Measurements from ENCODE around the gene LARP4B.

The LARP4B gene

DNA sequence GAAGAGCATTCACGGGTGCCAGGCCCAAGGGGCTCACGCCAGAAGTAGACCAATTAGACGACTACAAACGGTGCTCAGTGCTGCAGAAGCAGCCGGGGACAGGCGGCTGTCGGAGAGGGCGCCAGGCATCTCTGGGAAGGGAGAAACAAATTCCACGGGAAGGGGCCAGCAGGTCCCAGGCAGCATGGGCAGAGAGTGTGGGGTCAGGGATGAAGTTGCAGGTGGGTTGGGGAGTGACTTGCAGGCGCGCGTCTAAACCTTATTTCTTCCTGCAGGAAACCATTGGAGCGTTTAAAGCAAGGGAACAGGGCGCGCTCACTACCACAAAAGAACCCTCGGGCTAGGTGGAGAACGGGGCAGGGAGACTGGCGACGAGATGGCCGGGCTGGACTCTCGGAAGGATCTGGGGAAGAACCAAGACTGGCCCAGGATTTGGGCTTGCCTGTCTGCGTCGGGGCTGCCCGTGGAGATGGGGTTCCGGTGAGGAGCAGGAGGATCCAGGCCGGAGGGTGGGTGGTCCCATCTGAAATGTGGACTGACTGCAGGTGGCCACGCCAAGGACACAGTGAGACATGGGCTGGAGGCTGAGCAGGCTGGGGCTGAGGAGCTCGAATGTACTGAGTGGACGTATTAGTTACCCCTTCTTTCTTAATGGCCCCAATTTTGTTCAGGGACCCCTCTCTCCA lies 125.7 kb downstream of the LARP4B start:
- FAIRE-seq, result no peak

DNA sequence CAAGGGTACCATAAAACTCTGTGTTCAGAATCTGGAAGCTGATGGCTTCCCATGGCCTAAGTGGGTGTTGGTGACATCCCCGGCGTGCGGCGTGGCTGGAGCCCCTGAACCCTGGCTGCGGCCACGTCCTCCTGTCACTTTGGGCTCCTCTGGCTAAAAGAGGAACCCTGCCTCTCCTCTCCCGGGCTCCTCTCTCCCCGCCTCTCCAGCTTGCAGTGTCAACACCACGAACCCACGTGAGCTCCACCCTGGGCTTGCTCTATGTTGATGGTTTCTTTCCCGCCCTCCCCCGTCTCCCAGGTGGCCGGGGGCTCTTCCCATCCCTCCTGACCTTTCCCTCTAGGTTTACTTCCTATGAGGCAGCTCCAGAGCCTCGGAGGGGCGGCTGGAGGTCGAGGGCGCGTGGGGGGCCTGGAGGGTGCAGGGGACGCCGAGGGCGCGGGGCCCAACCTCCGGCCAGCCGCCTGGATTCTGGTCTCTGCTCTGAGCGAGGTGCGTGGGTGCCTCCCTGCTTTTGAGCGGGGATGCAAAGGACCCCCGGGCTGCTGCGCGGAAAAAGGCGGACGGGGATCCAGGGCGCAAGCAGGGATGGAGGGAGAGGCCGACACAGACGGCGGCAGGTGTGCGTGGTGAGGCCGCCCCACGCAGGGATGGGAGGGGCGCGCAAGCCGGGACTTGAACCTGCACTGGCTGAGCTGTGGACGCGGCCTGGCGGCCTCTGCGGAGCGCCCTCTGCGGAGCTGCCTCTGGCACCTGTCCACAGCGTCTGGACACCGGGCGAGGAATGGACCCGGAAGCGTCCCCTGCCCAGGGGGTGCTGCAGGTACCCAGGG lies 126.5 kb downstream of the LARP4B start:
- FAIRE-seq, result no peak

DNA sequence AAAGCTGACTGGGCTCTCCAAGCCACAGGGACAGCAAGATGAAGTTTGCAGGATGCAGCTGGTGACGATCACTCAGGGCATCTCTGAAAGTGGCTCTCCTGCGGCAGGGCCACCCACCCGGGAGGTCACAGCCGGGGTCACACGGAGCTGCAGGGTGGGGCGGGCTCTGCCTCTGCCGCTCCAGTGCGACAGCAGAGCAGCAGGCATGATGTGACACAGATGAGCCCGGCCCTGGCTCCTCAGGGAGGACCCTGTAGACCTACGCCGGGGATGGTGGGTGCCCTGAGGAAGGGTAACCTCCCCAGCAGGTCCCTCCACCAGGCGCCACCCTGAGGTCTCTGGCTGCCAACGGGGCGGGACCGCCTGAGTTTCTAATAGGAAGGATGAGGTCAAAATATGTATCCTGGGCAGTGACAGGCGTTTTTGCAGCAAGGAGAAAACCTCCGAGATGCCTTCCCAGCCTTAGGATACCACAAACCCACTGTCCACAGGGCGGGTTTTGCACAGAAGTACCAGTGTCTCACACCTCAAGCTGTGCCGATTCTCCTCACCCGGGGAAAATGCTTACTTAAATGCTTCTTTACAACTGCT lies 127.2 kb downstream of the LARP4B start:
- FAIRE-seq, result no peak

- FAIRE-seq, result no peak
Measured at GRCh38 chr10:803041-803741, 128.3 kb downstream of the LARP4B start.

GRCh38 chr10:802506-802905 lies 129.0 kb downstream of the LARP4B start:
- FAIRE-seq, result no peak

DNA sequence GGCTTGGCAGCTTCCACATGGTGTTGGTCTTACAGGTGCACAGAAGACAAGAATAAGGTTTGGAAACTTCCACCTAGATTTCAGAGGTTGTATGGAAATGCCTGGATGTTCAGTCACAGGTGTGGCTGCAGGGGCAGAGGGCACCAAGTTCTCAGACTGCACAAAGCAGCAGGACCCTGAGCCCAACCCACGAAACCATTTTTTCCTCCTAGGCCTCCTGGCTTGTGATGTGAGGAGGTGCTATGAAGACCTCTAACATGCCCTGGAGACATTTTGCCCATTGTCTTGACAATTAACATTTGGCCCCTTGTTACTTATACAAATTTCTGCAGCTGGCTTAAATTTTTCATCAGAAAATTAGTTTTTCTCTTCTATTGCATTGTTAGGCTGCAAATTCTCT lies 134.3 kb downstream of the LARP4B start:
- FAIRE-seq, result no peak

- FAIRE-seq, result no peak
Measured at GRCh38 chr10:796233-796632, 135.3 kb downstream of the LARP4B start.

- no peak for FAIRE-seq
Measured at GRCh38 chr10:794382-794956, 137.0 kb downstream of the LARP4B start.

GRCh38 chr10:792792-793100 lies 138.8 kb downstream of the LARP4B start:
- no peak for FAIRE-seq

DNA sequence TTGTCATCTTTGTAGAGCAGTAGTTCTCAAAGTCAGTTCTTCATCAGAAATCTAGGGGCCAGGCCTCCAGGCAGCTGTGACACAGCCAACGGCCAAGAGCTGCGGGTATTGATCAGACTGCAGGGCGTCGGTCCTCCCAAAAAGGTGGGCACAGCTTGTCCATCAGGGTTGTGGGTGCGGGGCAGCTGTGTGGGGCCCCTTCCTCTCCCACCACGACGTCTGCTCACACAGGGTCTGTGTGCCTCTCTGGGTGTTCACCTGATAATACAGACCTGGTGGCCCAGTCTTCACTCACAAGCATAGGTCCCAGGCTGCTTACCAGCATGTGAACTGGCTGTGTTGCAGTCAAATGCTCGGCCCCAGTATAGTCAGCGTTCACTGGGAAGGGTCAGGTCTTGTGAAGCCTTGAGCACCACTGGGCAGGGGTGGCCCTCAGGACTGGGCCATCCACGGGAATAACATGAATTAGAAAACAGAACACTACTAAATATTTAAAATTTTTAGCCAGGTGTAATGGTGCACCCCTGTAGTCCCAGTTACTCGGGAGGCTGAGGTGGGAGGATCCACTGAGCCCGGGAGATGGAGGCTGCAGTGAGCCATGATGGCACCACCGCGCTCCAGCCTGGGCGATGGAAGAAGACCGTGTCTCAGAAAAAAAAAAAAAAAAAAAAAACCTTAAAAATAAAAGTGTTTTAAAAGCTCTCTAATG lies 139.3 kb downstream of the LARP4B start:
- no peak for FAIRE-seq

- no peak for FAIRE-seq
Measured at GRCh38 chr10:791639-792038, 139.9 kb downstream of the LARP4B start.

GRCh38 chr10:790821-791551 lies 140.5 kb downstream of the LARP4B start:
- FAIRE-seq, result no peak

GRCh38 chr10:789831-790701 lies 141.4 kb downstream of the LARP4B start:
- FAIRE-seq, result no peak

DNA sequence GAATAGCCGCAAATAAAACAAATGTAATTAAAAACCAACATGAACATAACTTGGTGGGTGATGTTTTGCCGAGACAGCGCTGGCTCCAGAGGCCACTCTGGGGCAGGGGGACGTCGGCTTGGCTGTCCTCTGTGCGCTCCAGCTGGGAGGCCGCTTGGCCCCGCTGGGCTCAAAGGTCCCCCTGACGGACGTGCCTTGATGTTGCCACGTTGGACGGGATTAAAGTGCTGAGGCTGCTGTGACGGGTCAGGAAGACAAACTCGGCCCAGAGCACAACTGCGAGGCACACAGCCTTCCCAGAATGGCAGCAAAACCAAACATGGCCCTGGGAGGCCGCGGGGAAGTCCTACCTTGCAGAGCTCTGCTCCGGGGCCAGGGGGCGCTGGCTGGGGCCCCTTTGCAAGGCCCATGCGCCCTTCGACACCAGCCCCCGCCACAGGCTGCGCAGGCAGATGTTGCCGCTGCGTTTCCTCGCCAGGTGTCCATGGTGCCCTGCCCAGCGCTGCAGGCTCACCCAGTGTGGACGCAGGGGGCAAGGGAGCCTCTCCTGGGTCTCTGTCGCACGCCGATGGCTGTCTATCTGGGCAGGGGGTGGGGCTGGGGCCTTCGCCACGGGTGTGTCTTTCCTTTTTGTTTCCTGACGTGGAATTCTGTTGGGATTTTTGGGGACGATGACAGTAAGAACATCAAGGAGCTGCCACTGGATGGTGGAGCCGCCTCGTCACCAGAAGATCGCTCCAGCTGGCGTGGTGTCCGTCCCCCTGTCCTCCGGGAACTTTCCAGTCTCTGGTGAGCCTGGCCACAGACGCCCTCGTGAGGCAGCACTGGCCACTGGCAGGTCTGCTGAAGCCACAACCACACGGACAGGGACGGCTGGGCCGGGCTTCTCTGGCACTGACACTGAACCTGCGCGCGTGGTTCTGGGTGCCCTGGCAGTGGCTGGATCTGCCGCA lies 142.4 kb downstream of the LARP4B start:
- no peak for FAIRE-seq

- FAIRE-seq, result no peak
Measured at GRCh38 chr10:787933-788651, 143.4 kb downstream of the LARP4B start.

DNA sequence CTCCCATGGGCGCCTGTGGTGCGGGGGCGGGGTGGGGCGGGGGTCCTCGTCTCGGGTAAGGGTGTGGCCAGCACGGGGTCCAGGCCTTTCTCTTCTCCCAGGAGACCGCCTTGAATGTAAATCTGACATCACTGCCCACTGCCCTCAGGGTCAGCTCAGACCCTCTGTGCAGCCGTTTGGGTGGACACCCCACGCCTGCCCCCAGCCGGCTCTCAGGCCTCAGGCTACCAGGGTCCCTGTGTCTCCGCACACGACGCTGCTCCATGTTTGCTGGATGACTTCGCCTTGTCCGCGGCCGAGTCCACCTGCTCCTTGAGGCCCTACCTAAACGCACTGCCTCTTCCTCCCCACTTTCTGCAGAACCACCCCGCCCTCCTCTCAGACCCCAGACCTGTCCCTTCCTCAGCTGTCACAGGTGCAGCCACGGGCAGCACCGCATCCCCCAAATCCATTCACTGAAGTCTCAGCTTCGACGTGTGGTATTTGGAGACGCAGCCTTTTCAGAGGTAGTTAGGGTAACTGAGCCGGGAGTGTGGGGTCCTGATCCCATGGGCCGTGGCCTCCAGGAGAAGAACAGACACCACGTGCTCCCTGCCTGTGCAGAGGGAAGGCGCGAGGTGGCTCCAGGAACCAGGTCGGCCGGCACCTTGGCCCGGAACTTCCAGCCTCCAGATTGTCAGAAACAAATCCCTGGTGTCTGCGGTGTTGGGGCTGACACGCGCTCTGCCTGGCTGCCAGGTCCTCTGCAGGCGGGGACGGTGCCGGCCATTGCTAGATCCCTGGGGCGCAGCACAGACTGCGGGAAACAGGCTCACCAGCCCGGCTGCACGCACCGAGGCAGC lies 144.7 kb downstream of the LARP4B start:
- FAIRE-seq, result no peak

DNA sequence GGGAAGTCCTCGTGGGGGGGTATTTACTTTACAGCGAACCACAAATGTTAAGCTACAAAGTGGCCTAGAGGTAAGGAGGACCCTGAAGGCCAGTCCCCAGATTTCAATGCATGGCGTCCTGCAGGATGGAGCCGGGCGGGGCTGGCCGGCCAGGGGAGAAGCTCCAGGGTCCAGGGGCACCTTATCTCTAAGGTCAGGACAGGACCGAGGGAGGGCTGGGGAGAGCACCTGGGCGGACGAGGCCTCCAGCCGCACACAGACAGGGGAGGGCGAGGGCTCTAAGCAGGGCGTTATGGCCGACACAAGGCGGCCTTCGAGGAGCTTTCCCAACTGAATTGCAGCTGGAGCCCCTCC lies 145.7 kb downstream of the LARP4B start:
- FAIRE-seq, result no peak
